IPS DF 19.7 (cell line): ENCODE data around the gene SLC24A5.

Source experiments
- DNase-seq: peaks from one replicate; pipeline ENCODE4 v3.0.0-alpha.2; 2013; ENCODE audit warnings: low read depth, low spot score

Gene SLC24A5

DNA sequence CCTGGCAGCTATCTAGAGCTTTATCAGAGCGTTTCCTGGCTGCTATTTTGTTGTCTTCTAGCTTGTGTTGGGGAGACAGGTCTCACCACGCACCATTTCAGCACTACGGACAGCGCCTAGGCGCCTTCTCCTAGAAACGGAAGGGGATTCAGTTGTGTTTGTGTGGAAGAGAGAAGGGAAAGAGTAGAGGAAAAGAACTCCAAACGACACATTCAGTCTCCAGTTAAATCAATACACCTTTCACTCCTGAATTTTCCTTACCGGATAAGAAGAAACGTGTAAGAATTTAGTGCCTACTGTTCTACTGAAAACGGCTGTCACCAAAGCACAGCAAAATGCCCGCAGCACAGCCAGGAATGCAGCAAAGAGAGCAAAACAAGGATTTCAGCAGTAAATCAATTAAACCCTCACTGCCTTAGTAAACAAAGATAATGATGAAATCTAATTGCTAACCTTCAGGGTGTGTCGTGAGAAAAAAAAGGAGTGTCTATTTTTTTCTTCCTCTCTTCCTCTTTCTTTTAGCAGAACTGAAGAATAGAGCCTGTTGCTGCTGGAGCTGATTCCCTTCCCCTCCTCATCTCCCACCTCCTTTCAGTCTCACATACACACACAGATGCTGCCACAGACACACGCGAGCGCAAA lies 70.3 kb downstream of the SLC24A5 start:
- DNase-seq, result no peak

DNA sequence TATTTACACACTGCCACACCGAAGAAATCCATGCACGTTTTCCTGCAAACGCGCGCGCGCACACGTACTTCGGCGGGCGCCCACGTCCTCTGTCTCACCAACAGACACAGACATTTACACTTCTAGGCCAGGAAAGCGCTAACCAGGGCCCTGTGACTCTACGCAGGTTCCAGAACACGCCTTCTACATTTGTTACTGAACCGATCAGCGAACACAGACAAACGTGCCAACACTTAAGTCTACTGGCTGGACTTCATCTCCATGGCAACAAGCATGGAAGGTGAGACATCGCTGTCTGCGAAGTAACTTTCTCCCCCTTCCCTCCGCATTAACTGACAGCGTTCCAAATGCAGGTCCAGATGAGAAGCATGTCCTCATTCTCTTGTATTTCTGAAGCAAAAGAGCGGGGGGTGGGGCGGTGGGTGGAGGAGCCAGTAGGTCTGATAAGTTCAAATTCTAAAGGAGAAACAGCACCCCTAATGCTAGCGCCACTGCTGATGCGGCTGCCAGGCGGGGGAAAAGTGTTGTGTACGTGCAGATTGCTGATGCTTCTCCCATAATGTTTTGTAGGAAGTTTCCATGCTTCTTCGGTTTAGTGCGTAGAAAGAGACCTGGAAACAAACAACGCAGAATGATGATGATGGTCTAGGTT lies 70.9 kb downstream of the SLC24A5 start, which contains the start of gene CTXN2:
Gene CTXN2, plus strand, starts transcription at position 92 of the 652 bp plus-strand sequence. CDS start 9,636 bp downstream, outside the sequence.
- no peak for DNase-seq
